ENCODE measurements around the gene ZNF346.
"Not testable (repeated sequence)": the region's sequence is repeated elsewhere in the genome, so short reads cannot be mapped to it uniquely, and the experiment has no call there.

GRCh38 chr5:176999526-176999925 lies 23.0 kb upstream of the ZNF346 start:
- TF ChIP-seq POLR2A, CTCF, POLR2AphosphoS5, EP300 (IDR thresholded peaks at IDR 0.05): not testable (repeated sequence)
